ENCODE results near the gene MTURN. TPM values are rescaled to one million over a fixed set of nuclear protein-coding genes. Genes with fewer than 3 reads are reported as not detected.

The MTURN gene
- total RNA-seq, 1 donor from 2014 or later, result 18.0 TPM

DNA sequence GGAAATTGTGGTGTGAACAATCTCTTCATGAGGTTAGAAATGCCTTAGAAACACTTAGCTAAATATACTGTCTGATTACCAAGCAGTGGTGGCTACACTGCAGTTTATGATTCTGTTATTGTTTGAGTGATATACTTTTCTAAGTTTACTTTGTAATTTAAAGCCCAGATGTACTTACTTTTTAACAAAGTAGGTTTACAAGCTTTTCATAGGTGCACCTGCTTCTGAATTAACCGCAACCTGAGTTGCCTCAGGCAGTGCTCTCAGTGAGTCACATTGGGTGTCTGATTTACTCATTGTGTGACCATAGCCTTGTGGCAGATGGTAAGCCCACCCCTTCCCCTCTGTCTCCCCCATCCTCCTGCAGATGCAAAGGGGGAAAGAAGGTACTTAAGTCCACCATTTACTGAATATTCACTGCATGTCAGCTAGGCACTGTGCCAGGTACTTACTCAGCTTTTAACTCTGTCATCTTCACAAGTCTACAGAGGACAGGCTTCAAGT is 9.0 kb downstream of the MTURN start:
- Mint-ChIP-seq H3K9me3 (no peaks in the 10 kb centered on the region), H3K27ac (no peak overlapping the region), H3K4me1 (no peaks in the 10 kb centered on the region), H3K27me3 (ENCODE audit: insufficient read depth, low read depth) (peaks cover 2% of the 10 kb centered on the region), H3K4me3 (no peak overlapping the region), H3K36me3 (no peaks in the 10 kb centered on the region)
- no peaks in the 10 kb centered on the region for H3K36me3 ChIP-seq
- H3K9ac ChIP-seq, result no peak overlapping the region
- H4K20me1 ChIP-seq (ENCODE audit: low read depth), result peaks cover 11% of the 10 kb centered on the region
- H3K4me3 ChIP-seq, result no peak overlapping the region
- peaks cover 4% of the 10 kb centered on the region for H3F3A ChIP-seq (ENCODE audit: low read depth)
- no peaks in the 10 kb centered on the region for H3K9me3 ChIP-seq (ENCODE audit: low read depth)
- H3K79me2 ChIP-seq (ENCODE audit: low read depth), result peaks cover 7% of the 10 kb centered on the region
- no peak overlapping the region for H2AFZ ChIP-seq (replicated peaks)
- H3K27me3 ChIP-seq, result no peaks in the 10 kb centered on the region
- no peak overlapping the region for H3K27ac ChIP-seq
- TF ChIP-seq EZH2 (IDR thresholded peaks at IDR 0.05), result no peak
- TF ChIP-seq, protein P1, sequence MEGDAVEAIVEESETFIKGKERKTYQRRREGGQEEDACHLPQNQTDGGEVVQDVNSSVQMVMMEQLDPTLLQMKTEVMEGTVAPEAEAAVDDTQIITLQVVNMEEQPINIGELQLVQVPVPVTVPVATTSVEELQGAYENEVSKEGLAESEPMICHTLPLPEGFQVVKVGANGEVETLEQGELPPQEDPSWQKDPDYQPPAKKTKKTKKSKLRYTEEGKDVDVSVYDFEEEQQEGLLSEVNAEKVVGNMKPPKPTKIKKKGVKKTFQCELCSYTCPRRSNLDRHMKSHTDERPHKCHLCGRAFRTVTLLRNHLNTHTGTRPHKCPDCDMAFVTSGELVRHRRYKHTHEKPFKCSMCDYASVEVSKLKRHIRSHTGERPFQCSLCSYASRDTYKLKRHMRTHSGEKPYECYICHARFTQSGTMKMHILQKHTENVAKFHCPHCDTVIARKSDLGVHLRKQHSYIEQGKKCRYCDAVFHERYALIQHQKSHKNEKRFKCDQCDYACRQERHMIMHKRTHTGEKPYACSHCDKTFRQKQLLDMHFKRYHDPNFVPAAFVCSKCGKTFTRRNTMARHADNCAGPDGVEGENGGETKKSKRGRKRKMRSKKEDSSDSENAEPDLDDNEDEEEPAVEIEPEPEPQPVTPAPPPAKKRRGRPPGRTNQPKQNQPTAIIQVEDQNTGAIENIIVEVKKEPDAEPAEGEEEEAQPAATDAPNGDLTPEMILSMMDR (IDR thresholded peaks at IDR 0.05), result no peak
- TF ChIP-seq EZH2phosphoT487 (IDR thresholded peaks at IDR 0.05), result no peak
- no peak for DNase-seq (ENCODE audit: low spot score)
- no peak overlapping the region for H3K4me2 ChIP-seq
- peaks cover 23% of the 10 kb centered on the region for H3K4me1 ChIP-seq

DNA sequence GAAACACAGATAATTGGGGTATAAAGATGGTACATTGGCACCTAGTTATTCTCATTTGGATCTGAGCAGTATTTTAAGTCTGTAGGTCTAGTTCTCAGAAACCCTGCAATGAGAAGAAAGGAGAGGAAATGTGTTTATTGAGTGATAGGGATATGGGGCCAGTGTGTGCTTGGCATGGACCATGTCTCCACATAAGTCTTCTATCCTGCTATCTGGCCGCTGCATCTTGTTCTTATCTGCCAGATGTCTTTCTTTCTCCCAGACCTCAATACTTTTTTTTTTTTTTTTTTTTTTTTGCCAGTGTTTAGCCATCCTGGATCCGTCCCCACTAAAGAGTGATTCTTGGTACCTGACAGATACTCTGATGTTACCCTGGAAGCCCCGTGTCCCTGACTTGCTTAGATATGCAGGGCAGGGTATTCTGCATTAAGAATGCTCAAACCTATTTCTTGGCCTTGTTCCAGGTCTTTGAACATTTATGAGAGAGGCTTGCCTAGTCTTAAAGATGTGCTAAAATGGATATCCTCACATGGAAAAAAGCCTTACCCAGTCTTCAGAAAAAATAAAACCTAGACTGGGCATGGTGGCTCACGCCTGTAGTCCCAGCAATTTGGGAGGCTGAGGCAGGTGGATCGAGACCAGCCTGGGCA is 10.0 kb downstream of the MTURN start:
- Histone ChIP-seq H3K36me3 (no peaks in the 10 kb centered on the region), H3K4me3 (no peak overlapping the region), H3F3A (ENCODE audit: low read depth) (peaks cover 4% of the 10 kb centered on the region), H3K27ac (no peak overlapping the region), H3K9ac (no peak overlapping the region), H3K9me3 (ENCODE audit: low read depth) (no peaks in the 10 kb centered on the region), H3K27me3 (no peaks in the 10 kb centered on the region), H3K4me2 (no peak overlapping the region), H4K20me1 (ENCODE audit: low read depth) (peaks cover 13% of the 10 kb centered on the region), H3K79me2 (ENCODE audit: low read depth) (peaks cover 7% of the 10 kb centered on the region), H2AFZ (replicated peaks) (no peak overlapping the region), H3K4me1 (peaks cover 23% of the 10 kb centered on the region)
- Mint-ChIP-seq H3K4me1 (no peaks in the 10 kb centered on the region), H3K36me3 (no peaks in the 10 kb centered on the region), H3K27me3 (ENCODE audit: insufficient read depth, low read depth) (peaks cover 2% of the 10 kb centered on the region), H3K4me3 (no peak overlapping the region), H3K27ac (no peak overlapping the region), H3K9me3 (no peaks in the 10 kb centered on the region)
- TF ChIP-seq, protein P1 (IDR thresholded peaks at IDR 0.05), result no peak
- TF ChIP-seq EZH2phosphoT487 (IDR thresholded peaks at IDR 0.05) (no peak), EZH2 (IDR thresholded peaks at IDR 0.05) (no peak)
- DNase-seq (ENCODE audit: low spot score), result no peak

GRCh38 chr7:30145426-30145970 is 10.7 kb downstream of the MTURN start:
- Histone ChIP-seq H3K4me3 (no peak overlapping the region), H3K27me3 (no peaks in the 10 kb centered on the region), H3K4me1 (peaks cover 23% of the 10 kb centered on the region), H3K36me3 (no peaks in the 10 kb centered on the region), H3K4me2 (peak overlapping the region; percentile 21), H3F3A (ENCODE audit: low read depth) (peaks cover 4% of the 10 kb centered on the region), H4K20me1 (ENCODE audit: low read depth) (peaks cover 15% of the 10 kb centered on the region), H3K79me2 (ENCODE audit: low read depth) (peaks cover 7% of the 10 kb centered on the region), H3K27ac (no peak overlapping the region), H2AFZ (replicated peaks) (no peak overlapping the region), H3K9ac (no peak overlapping the region), H3K9me3 (ENCODE audit: low read depth) (no peaks in the 10 kb centered on the region)
- TF ChIP-seq EZH2 (IDR thresholded peaks at IDR 0.05) (no peak), EZH2phosphoT487 (IDR thresholded peaks at IDR 0.05) (no peak)
- TF ChIP-seq, protein P1 (IDR thresholded peaks at IDR 0.05), result no peak
- H3K4me1 Mint-ChIP-seq, result no peaks in the 10 kb centered on the region
- H3K27ac Mint-ChIP-seq, result no peak overlapping the region
- H3K27me3 Mint-ChIP-seq (ENCODE audit: insufficient read depth, low read depth), result peaks cover 2% of the 10 kb centered on the region
- H3K9me3 Mint-ChIP-seq, result no peaks in the 10 kb centered on the region
- H3K4me3 Mint-ChIP-seq, result no peak overlapping the region
- DNase-seq (ENCODE audit: low spot score), result no peak
- peaks cover 2% of the 10 kb centered on the region for H3K36me3 Mint-ChIP-seq

Measured in neural progenitor cell (in vitro differentiated cells).